Astrocyte (in vitro differentiated cells and primary cell): ENCODE data around the gene TMTC2. TPM values are rescaled to one million over a fixed set of nuclear protein-coding genes. Genes with fewer than 3 reads are reported as not detected.

Experiments
- DNase-seq: peaks from one replicate; pipeline ENCODE4 v3.0.0-alpha.2; 2010; ENCODE audit warnings: low read depth
- FAIRE-seq: peaks from 2 replicates; lab custom pipeline; 2011; peaks lifted over from hg19 to GRCh38; lab: Jason Lieb, UNC
- H2AFZ ChIP-seq: 2 replicates; pipeline ENCODE4 v1.6.0; 2012; ENCODE audit warnings: low read depth, low read length, inconsistent platforms
- H3K27ac ChIP-seq: 2 replicates; pipeline ENCODE4 v1.5.1; 2011; ENCODE audit warnings: low read depth, low read length, inconsistent platforms
- H3K27me3 ChIP-seq: 2 replicates; pipeline ENCODE4 v1.6.0; 2011; ENCODE audit warnings: low read length, inconsistent platforms; ENCODE audit not compliant: insufficient read depth
- H3K36me3 ChIP-seq: 2 replicates; pipeline ENCODE4 v1.5.1; 2011; ENCODE audit warnings: low read length, inconsistent platforms; ENCODE audit not compliant: insufficient read depth
- H3K4me1 ChIP-seq: 2 replicates; pipeline ENCODE4 v1.5.1; 2011; ENCODE audit warnings: low read length, inconsistent platforms; ENCODE audit not compliant: insufficient read depth
- H3K4me2 ChIP-seq: 2 replicates; pipeline ENCODE4 v1.6.0; 2012; ENCODE audit warnings: low read length, inconsistent platforms
- H3K4me3 ChIP-seq: 2 replicates; pipeline ENCODE4 v1.5.1; 2011; ENCODE audit warnings: low read depth, mild to moderate bottlenecking, low read length, inconsistent platforms; ENCODE audit not compliant: insufficient read depth
- H3K79me2 ChIP-seq: 2 replicates; pipeline ENCODE4 v1.6.0; 2012; ENCODE audit warnings: mild to moderate bottlenecking, low read length, inconsistent platforms; ENCODE audit not compliant: insufficient read depth
- H3K9ac ChIP-seq: 2 replicates; pipeline ENCODE4 v1.6.0; 2012; ENCODE audit warnings: mild to moderate bottlenecking, low read length, inconsistent platforms
- H3K9me3 ChIP-seq: 2 replicates; pipeline ENCODE4 v1.5.1; 2012; ENCODE audit warnings: low read depth, mild to moderate bottlenecking, low read length, inconsistent platforms; ENCODE audit not compliant: insufficient read depth
- H4K20me1 ChIP-seq: 2 replicates; pipeline ENCODE4 v1.6.0; 2012; ENCODE audit warnings: low read length, inconsistent platforms; ENCODE audit not compliant: insufficient read depth
- H3K27ac Mint-ChIP-seq: one replicate; pipeline ENCODE4 v1.8.0; 2021; ENCODE audit warnings: mild to moderate bottlenecking, mixed read lengths; ENCODE audit not compliant: unreplicated experiment
- H3K27me3 Mint-ChIP-seq: one replicate; pipeline ENCODE4 v1.8.0; 2021; ENCODE audit warnings: low read depth, mixed read lengths; ENCODE audit not compliant: unreplicated experiment
- H3K36me3 Mint-ChIP-seq: one replicate; pipeline ENCODE4 v1.8.0; 2021; ENCODE audit warnings: low read depth, mixed read lengths; ENCODE audit not compliant: unreplicated experiment
- H3K4me1 Mint-ChIP-seq: one replicate; pipeline ENCODE4 v1.8.0; 2021; ENCODE audit warnings: low read depth, mixed read lengths; ENCODE audit not compliant: unreplicated experiment
- H3K4me3 Mint-ChIP-seq: one replicate; pipeline ENCODE4 v1.8.0; 2021; ENCODE audit warnings: mild to moderate bottlenecking, moderate library complexity, mixed read lengths; ENCODE audit not compliant: unreplicated experiment
- H3K9me3 Mint-ChIP-seq: one replicate; pipeline ENCODE4 v1.8.0; 2021; ENCODE audit warnings: mild to moderate bottlenecking, mixed read lengths; ENCODE audit not compliant: unreplicated experiment
- EZH2 ChIP-seq: IDR thresholded peaks from 2 replicates; pipeline ENCODE4 v1.6.1; 2012; ENCODE audit warnings: mild to moderate bottlenecking, low read length, inconsistent platforms; ENCODE audit not compliant: insufficient read depth
- total RNA-seq: library from RNA; stranded (reverse); gene quantifications from 2 replicates; pipeline ENCODE4 v1.2.1, GENCODE V29; 2021
- TF ChIP-seq, protein P1 (sequence below): IDR thresholded peaks from 2 replicates; pipeline ENCODE4 v1.5.1; 2011; ENCODE audit warnings: low read depth, mild to moderate bottlenecking, inconsistent platforms, low read length, moderate library complexity; ENCODE audit not compliant: insufficient read depth

Gene TMTC2
- total RNA-seq, 1 donor from 2014 or later = 2.2 TPM

DNA sequence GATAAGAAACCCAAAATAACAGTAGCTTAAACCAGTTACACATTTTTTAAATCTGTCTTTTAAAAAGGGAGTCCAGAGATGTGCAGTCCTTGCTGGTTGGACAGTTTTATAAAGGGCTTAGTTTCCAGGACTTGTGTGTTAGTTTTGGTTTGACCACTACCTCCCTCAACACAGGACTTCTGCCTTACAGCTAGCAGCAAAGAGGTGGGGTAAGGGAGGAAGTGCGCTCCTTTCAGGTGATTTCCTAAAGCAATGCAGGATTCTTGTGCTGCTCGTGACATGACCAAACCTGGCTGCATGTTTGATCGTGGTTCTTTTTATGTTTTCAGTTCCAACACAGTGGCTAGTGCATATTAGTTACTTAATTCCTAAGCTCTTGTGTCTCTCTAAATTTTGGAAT, 266.2 kb downstream of the TMTC2 start:
- no peak for DNase-seq

DNA sequence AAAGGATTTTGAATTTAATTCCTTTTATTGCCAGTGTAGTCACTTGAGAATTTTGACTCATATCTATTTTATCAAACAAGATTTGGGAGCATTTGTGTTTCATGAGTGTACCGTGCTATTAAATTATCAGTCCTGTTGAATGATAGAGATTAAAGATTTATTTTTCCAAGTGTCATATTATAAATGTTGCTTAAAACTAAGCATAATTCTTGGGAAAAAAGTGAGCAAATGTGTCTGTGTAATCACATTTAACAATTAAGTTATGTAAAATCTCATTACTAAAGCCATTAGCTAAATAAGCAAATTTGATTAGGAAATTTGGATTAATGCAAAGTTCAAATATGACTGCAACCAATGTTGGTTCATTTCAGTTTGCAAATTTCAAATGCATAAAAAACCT, 266.7 kb downstream of the TMTC2 start:
- H3K9me3 ChIP-seq = no peaks in the 10 kb centered on the region
- no peak overlapping the region for H3K9ac ChIP-seq
- H3K9me3 Mint-ChIP-seq = no peaks in the 10 kb centered on the region
- no peak overlapping the region for H3K4me3 ChIP-seq
- H3K4me2 ChIP-seq = no peak overlapping the region
- H3K4me1 ChIP-seq = no peaks in the 10 kb centered on the region
- no peaks in the 10 kb centered on the region for H3K27me3 ChIP-seq
- H3K27ac Mint-ChIP-seq = no peak overlapping the region
- no peak for TF ChIP-seq EZH2
- TF ChIP-seq, protein P1, sequence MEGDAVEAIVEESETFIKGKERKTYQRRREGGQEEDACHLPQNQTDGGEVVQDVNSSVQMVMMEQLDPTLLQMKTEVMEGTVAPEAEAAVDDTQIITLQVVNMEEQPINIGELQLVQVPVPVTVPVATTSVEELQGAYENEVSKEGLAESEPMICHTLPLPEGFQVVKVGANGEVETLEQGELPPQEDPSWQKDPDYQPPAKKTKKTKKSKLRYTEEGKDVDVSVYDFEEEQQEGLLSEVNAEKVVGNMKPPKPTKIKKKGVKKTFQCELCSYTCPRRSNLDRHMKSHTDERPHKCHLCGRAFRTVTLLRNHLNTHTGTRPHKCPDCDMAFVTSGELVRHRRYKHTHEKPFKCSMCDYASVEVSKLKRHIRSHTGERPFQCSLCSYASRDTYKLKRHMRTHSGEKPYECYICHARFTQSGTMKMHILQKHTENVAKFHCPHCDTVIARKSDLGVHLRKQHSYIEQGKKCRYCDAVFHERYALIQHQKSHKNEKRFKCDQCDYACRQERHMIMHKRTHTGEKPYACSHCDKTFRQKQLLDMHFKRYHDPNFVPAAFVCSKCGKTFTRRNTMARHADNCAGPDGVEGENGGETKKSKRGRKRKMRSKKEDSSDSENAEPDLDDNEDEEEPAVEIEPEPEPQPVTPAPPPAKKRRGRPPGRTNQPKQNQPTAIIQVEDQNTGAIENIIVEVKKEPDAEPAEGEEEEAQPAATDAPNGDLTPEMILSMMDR = no peak
- H4K20me1 ChIP-seq = no peaks in the 10 kb centered on the region
- H3K79me2 ChIP-seq = no peaks in the 10 kb centered on the region
- H3K27me3 Mint-ChIP-seq = no peaks in the 10 kb centered on the region
- no peaks in the 10 kb centered on the region for H3K4me1 Mint-ChIP-seq
- no peak overlapping the region for H3K27ac ChIP-seq
- H3K36me3 Mint-ChIP-seq = no peaks in the 10 kb centered on the region
- no peak overlapping the region for H2AFZ ChIP-seq
- H3K4me3 Mint-ChIP-seq = no peak overlapping the region
- no peaks in the 10 kb centered on the region for H3K36me3 ChIP-seq
- DNase-seq (no peak), FAIRE-seq (no peak)

More for the DNA sequence above, 266.2 kb downstream of the TMTC2 start:
- Mint-ChIP-seq H3K27ac (no peak overlapping the region), H3K9me3 (no peaks in the 10 kb centered on the region), H3K4me1 (no peaks in the 10 kb centered on the region), H3K4me3 (no peak overlapping the region), H3K36me3 (no peaks in the 10 kb centered on the region), H3K27me3 (no peaks in the 10 kb centered on the region)
- H3K9ac ChIP-seq = no peak overlapping the region
- no peak overlapping the region for H3K4me3 ChIP-seq
- H3K79me2 ChIP-seq = no peaks in the 10 kb centered on the region
- H3K9me3 ChIP-seq = no peaks in the 10 kb centered on the region
- no peak overlapping the region for H3K27ac ChIP-seq
- H4K20me1 ChIP-seq = no peaks in the 10 kb centered on the region
- TF ChIP-seq, protein P1 = no peak
- TF ChIP-seq EZH2 = no peak
- no peak overlapping the region for H2AFZ ChIP-seq
- FAIRE-seq = no peak
- H3K4me1 ChIP-seq = no peaks in the 10 kb centered on the region
- no peak overlapping the region for H3K4me2 ChIP-seq
- H3K27me3 ChIP-seq = no peaks in the 10 kb centered on the region
- H3K36me3 ChIP-seq = no peaks in the 10 kb centered on the region

DNA sequence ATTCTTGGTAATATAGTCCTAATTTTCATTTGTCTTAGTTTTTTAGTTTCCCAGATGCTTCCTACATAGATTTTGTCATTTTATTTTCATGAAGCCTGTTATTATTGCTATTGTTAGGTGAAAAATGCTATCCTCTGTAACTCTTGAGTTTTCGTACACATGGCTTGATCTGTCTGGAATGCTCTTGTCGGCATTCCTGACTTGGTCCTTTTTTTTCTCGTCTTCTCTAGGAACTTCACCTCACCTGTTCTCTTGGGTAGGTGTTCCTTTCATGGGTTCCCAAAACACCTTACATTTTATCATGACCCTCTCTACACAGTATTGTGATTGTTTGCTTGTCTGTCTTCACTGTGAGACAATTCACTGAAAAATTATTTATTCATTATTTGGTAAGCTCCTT, 267.4 kb downstream of the TMTC2 start:
- H3K4me3 Mint-ChIP-seq = no peak overlapping the region
- Histone ChIP-seq H3K4me2 (no peak overlapping the region), H3K9ac (no peak overlapping the region), H3K4me1 (no peaks in the 10 kb centered on the region), H3K9me3 (no peaks in the 10 kb centered on the region), H3K36me3 (no peaks in the 10 kb centered on the region), H3K4me3 (no peak overlapping the region), H4K20me1 (no peaks in the 10 kb centered on the region), H3K27me3 (no peaks in the 10 kb centered on the region), H3K79me2 (no peaks in the 10 kb centered on the region), H2AFZ (no peak overlapping the region), H3K27ac (no peak overlapping the region)
- FAIRE-seq = no peak
- no peaks in the 10 kb centered on the region for H3K27me3 Mint-ChIP-seq
- H3K27ac Mint-ChIP-seq = no peak overlapping the region
- H3K4me1 Mint-ChIP-seq = no peaks in the 10 kb centered on the region
- DNase-seq = no peak
- no peaks in the 10 kb centered on the region for H3K9me3 Mint-ChIP-seq
- no peaks in the 10 kb centered on the region for H3K36me3 Mint-ChIP-seq
- no peak for TF ChIP-seq EZH2
